Neural crest cell (in vitro differentiated cells): Measurements from ENCODE around the gene BMPER. TPM values are rescaled to one million over a fixed set of nuclear protein-coding genes. Genes with fewer than 3 reads are reported as not detected.
"Not testable (repeated sequence)": the region's sequence is repeated elsewhere in the genome, so short reads cannot be mapped to it uniquely, and the experiment has no call there.

ENCODE experiments used
- DNase-seq: peaks from one replicate; pipeline ENCODE4 v3.0.0; 2021; ENCODE audit warnings: low read depth, mixed read lengths, low spot score
- H3K27ac Mint-ChIP-seq: one replicate; pipeline ENCODE4 v1.8.0; 2021; ENCODE audit warnings: mild to moderate bottlenecking, mixed read lengths; ENCODE audit not compliant: unreplicated experiment
- H3K27me3 Mint-ChIP-seq: 2 replicates; pipeline ENCODE4 v1.8.0; 2021; ENCODE audit warnings: low read depth, mild to moderate bottlenecking, mixed read lengths
- H3K36me3 Mint-ChIP-seq: 2 replicates; pipeline ENCODE4 v1.8.0; 2021; ENCODE audit warnings: low read depth, mild to moderate bottlenecking, mixed read lengths
- H3K4me1 Mint-ChIP-seq: 2 replicates; pipeline ENCODE4 v1.8.0; 2021; ENCODE audit warnings: mixed read lengths
- H3K4me3 Mint-ChIP-seq: one replicate; pipeline ENCODE4 v1.8.0; 2021; ENCODE audit warnings: mild to moderate bottlenecking, mixed read lengths
- H3K9me3 Mint-ChIP-seq: 2 replicates; pipeline ENCODE4 v1.8.0; 2021; ENCODE audit warnings: mixed read lengths
- total RNA-seq: library from RNA; stranded (reverse); gene quantifications from 2 replicates; pipeline ENCODE4 v1.2.1, GENCODE V29; 2021
- TF ChIP-seq, protein P1 (sequence below): fragments of 200-600 bp; sonication (generic); conservative IDR thresholded peaks from 2 replicates; pipeline ENCODE4 v1.5.0; 2021; ENCODE audit warnings: antibody characterized with exemption, mild to moderate bottlenecking

BMPER gene
- total RNA-seq, 1 donor from 2014 or later: not detected

- no peak for DNase-seq
Observed at GRCh38 chr7:34165466-34165865, 260.1 kb downstream of the BMPER start.

DNA sequence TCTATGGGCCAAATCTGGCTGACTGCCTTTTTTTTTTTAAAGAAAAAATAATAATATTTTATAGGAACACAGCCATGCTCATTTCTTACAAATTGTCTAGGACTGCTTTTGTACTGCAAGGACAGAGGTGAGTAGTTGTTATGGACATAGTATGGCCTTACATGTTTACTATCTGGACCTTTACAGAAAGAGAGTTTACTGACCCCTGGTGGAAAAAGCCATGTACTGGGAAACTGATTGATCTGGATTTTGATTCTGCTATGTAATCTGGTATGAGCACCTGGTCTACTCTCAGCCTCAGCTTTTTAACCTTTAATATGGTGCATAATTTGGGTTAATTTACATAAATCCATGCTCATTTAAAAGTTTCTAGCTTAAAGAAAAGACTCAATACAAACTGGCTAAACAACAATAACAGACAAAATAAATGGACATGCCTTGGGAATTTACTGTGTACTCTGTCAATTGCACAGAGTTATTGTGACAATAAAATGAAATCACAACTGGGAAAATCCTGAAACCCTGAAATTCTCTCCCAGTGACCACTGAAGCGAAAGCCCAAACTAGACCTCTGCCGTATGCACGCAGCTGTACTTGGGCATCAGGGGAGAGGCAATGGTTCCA lies 260.7 kb downstream of the BMPER start:
- DNase-seq: no peak
- TF ChIP-seq, protein P1, sequence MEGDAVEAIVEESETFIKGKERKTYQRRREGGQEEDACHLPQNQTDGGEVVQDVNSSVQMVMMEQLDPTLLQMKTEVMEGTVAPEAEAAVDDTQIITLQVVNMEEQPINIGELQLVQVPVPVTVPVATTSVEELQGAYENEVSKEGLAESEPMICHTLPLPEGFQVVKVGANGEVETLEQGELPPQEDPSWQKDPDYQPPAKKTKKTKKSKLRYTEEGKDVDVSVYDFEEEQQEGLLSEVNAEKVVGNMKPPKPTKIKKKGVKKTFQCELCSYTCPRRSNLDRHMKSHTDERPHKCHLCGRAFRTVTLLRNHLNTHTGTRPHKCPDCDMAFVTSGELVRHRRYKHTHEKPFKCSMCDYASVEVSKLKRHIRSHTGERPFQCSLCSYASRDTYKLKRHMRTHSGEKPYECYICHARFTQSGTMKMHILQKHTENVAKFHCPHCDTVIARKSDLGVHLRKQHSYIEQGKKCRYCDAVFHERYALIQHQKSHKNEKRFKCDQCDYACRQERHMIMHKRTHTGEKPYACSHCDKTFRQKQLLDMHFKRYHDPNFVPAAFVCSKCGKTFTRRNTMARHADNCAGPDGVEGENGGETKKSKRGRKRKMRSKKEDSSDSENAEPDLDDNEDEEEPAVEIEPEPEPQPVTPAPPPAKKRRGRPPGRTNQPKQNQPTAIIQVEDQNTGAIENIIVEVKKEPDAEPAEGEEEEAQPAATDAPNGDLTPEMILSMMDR: peak; percentile 65
- no peaks in the 10 kb centered on the region for H3K4me1 Mint-ChIP-seq

More at GRCh38 chr7:34165466-34165865, 260.1 kb downstream of the BMPER start:
- H3K27me3 Mint-ChIP-seq: no peaks in the 10 kb centered on the region
- H3K27ac Mint-ChIP-seq: no peak overlapping the region
- no peaks in the 10 kb centered on the region for H3K36me3 Mint-ChIP-seq
- peaks cover 6% of the 10 kb centered on the region for H3K9me3 Mint-ChIP-seq
- TF ChIP-seq, protein P1: no peak
- no peak overlapping the region for H3K4me3 Mint-ChIP-seq
- H3K4me1 Mint-ChIP-seq: no peaks in the 10 kb centered on the region

GRCh38 chr7:34168013-34168412 lies 262.7 kb downstream of the BMPER start:
- no peaks in the 10 kb centered on the region for H3K36me3 Mint-ChIP-seq
- H3K4me1 Mint-ChIP-seq: no peaks in the 10 kb centered on the region
- H3K27ac Mint-ChIP-seq: no peak overlapping the region
- H3K9me3 Mint-ChIP-seq: peaks cover 6% of the 10 kb centered on the region
- H3K27me3 Mint-ChIP-seq: no peaks in the 10 kb centered on the region
- H3K4me3 Mint-ChIP-seq: no peak overlapping the region
- no peak for DNase-seq
- TF ChIP-seq, protein P1: no peak

More for the DNA sequence above, 260.7 kb downstream of the BMPER start:
- no peaks in the 10 kb centered on the region for H3K36me3 Mint-ChIP-seq
- no peak overlapping the region for H3K4me3 Mint-ChIP-seq
- peaks cover 6% of the 10 kb centered on the region for H3K9me3 Mint-ChIP-seq
- H3K27me3 Mint-ChIP-seq: no peaks in the 10 kb centered on the region
- H3K27ac Mint-ChIP-seq: no peak overlapping the region

- peak overlapping the region; percentile 91 for H3K4me3 Mint-ChIP-seq
- H3K27ac Mint-ChIP-seq: peak overlapping the region; percentile 99
- not testable (repeated sequence) for H3K4me1 Mint-ChIP-seq, H3K27me3 Mint-ChIP-seq, DNase-seq, H3K36me3 Mint-ChIP-seq, H3K9me3 Mint-ChIP-seq
Observed at GRCh38 chr7:34174688-34175616, 269.6 kb downstream of the BMPER start.

- Mint-ChIP-seq H3K4me3 (peak overlapping the region; percentile 91), H3K27me3 (no peaks in the 10 kb centered on the region), H3K27ac (peak overlapping the region; percentile 35), H3K36me3 (peaks cover 8% of the 10 kb centered on the region), H3K4me1 (peaks cover 10% of the 10 kb centered on the region), H3K9me3 (peaks cover 8% of the 10 kb centered on the region)
- TF ChIP-seq, protein P1: no peak
- no peak for DNase-seq
Observed at GRCh38 chr7:34175837-34176236, 270.5 kb downstream of the BMPER start.

DNA sequence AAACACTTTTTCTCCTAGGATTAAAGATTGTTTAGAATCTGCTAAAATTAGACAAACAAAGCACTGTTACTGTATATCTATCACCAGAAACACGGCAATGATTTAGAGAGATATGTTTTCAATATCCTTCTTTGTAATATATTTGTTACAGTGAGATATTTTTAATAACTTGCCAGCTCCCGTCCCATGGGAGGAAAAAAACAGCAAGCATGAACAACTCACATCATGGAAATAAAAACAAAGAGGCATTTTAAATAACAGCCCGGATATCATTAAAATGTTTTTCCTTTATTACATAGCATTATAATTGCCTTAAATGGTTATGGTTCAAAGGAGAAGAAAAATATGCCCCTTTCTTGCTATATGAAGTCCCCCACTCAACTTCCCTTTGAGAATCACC lies 272.1 kb downstream of the BMPER start:
- Mint-ChIP-seq H3K4me1 (peaks cover 10% of the 10 kb centered on the region), H3K27ac (no peak overlapping the region), H3K4me3 (no peak overlapping the region), H3K27me3 (no peaks in the 10 kb centered on the region), H3K9me3 (peaks cover 12% of the 10 kb centered on the region), H3K36me3 (peaks cover 11% of the 10 kb centered on the region)
- TF ChIP-seq, protein P1: no peak
- no peak for DNase-seq
